Measurements from ENCODE around the gene FOXA3. TPM values are rescaled to one million over a fixed set of nuclear protein-coding genes. Genes with fewer than 3 reads are reported as not detected.
A peak's percentile ranks its signal among the peaks of the same experiment; 100 is the strongest.

FOXA3 gene
- total RNA-seq, 1 experiment from 2014 or later: 15.3 TPM

- Histone ChIP-seq H3K27me3 (replicated peaks; ENCODE audit: control insufficient read depth, insufficient read depth, low read length) (no peaks in the 10 kb centered on the region), H3K9me3 (no peaks in the 10 kb centered on the region), H3K36me3 (ENCODE audit: control insufficient read depth, insufficient read depth, low read length) (no peaks in the 10 kb centered on the region), H3K4me1 (peaks cover 56% of the 10 kb centered on the region), H3K4me3 (ENCODE audit: low read depth, low read length) (no peak overlapping the region)
- intact Hi-C loops (cut with micrococcal nuclease; ENCODE audit: unreplicated experiment): no loop called here
- H3K27me3 Mint-ChIP-seq (ENCODE audit: insufficient read depth, unreplicated experiment): no peaks in the 10 kb centered on the region
- ChIA-PET POLR2A (interaction anchor here (2.6 kb wide), 1 partner anchor 14 kb away, joined by 6 read pairs; the partner anchor contains the start of gene FOXA3), CTCF (no interaction called here)
- H3K36me3 Mint-ChIP-seq (ENCODE audit: insufficient read depth, unreplicated experiment): peaks cover 16% of the 10 kb centered on the region
- no peak for DNase-seq
- no peaks in the 10 kb centered on the region for H3K9me3 Mint-ChIP-seq (ENCODE audit: unreplicated experiment)
- H3K4me1 Mint-ChIP-seq (ENCODE audit: low read depth, unreplicated experiment): peaks cover 48% of the 10 kb centered on the region
- peak overlapping the region; percentile 15 for H3K27ac Mint-ChIP-seq (ENCODE audit: unreplicated experiment)
- no TSS peak for BruUV-seq (replicated peaks)
- no peak overlapping the region for H3K4me3 Mint-ChIP-seq (ENCODE audit: unreplicated experiment)
- TF ChIP-seq CTCF (IDR thresholded peaks at IDR 0.05; ENCODE audit: insufficient read depth in 1 of 2, low read depth in 1 of 2, low read length in 1 of 2, severe bottlenecking in 1 of 2, unreplicated experiment in 1 of 2): no peak
Observed at GRCh38 chr19:45878043-45878794, 14.1 kb downstream of the FOXA3 start.

- no peak for TF ChIP-seq CTCF (IDR thresholded peaks at IDR 0.05; ENCODE audit: insufficient read depth in 1 of 2, low read depth in 1 of 2, low read length in 1 of 2, severe bottlenecking in 1 of 2, unreplicated experiment in 1 of 2)
- BruUV-seq (replicated peaks): no TSS peak
- no peak for DNase-seq
- Mint-ChIP-seq H3K4me3 (ENCODE audit: unreplicated experiment) (no peak overlapping the region), H3K9me3 (ENCODE audit: unreplicated experiment) (no peaks in the 10 kb centered on the region), H3K4me1 (ENCODE audit: low read depth, unreplicated experiment) (peaks cover 49% of the 10 kb centered on the region), H3K27ac (ENCODE audit: unreplicated experiment) (peak overlapping the region; percentile 15), H3K36me3 (ENCODE audit: insufficient read depth, unreplicated experiment) (peaks cover 21% of the 10 kb centered on the region), H3K27me3 (ENCODE audit: insufficient read depth, unreplicated experiment) (no peaks in the 10 kb centered on the region)
- Histone ChIP-seq H3K9me3 (no peaks in the 10 kb centered on the region), H3K4me3 (ENCODE audit: low read depth, low read length) (no peak overlapping the region), H3K36me3 (ENCODE audit: control insufficient read depth, insufficient read depth, low read length) (no peaks in the 10 kb centered on the region), H3K4me1 (peaks cover 48% of the 10 kb centered on the region), H3K27me3 (replicated peaks; ENCODE audit: control insufficient read depth, insufficient read depth, low read length) (no peaks in the 10 kb centered on the region)
- POLR2A ChIA-PET: interaction anchor here (2.6 kb wide), 1 partner anchor 14 kb away, joined by 6 read pairs; the partner anchor contains the start of gene FOXA3
- intact Hi-C loops (cut with micrococcal nuclease; ENCODE audit: unreplicated experiment): no loop called here
- CTCF ChIA-PET: interaction anchor here (4.3 kb wide), 1 partner anchor 15 kb away, joined by 86 read pairs; the partner anchor contains the start of genes FOXA3 and SYMPK
Observed at GRCh38 chr19:45879055-45879454, 14.9 kb downstream of the FOXA3 start.

GRCh38 chr19:45879971-45880370, 15.8 kb downstream of the FOXA3 start:
- Mint-ChIP-seq H3K9me3 (ENCODE audit: unreplicated experiment) (no peaks in the 10 kb centered on the region), H3K4me1 (ENCODE audit: low read depth, unreplicated experiment) (peaks cover 42% of the 10 kb centered on the region), H3K36me3 (ENCODE audit: insufficient read depth, unreplicated experiment) (peaks cover 21% of the 10 kb centered on the region), H3K4me3 (ENCODE audit: unreplicated experiment) (no peak overlapping the region), H3K27me3 (ENCODE audit: insufficient read depth, unreplicated experiment) (no peaks in the 10 kb centered on the region), H3K27ac (ENCODE audit: unreplicated experiment) (no peak overlapping the region)
- intact Hi-C loops (cut with micrococcal nuclease; ENCODE audit: unreplicated experiment): loop anchor here (5.0 kb wide), 2 partner anchors 108 to 137 kb away; no protein-coding TSS in a partner anchor
- no peak overlapping the region for H3K4me3 ChIP-seq (ENCODE audit: low read depth, low read length)
- peaks cover 44% of the 10 kb centered on the region for H3K4me1 ChIP-seq
- BruUV-seq (replicated peaks): no TSS peak
- H3K27me3 ChIP-seq (replicated peaks; ENCODE audit: control insufficient read depth, insufficient read depth, low read length): no peaks in the 10 kb centered on the region
- H3K9me3 ChIP-seq: no peaks in the 10 kb centered on the region
- H3K36me3 ChIP-seq (ENCODE audit: control insufficient read depth, insufficient read depth, low read length): no peaks in the 10 kb centered on the region
- CTCF ChIA-PET: interaction anchor here (0.7 to 4.3 kb wide), 4 partner anchors 16 to 313 kb away, joined by 3 to 86 read pairs (median 26); partner anchors contain the start of genes FOXA3 and SYMPK
- POLR2A ChIA-PET: interaction anchor here (2.6 kb wide), 1 partner anchor 15 kb away, joined by 6 read pairs; the partner anchor contains the start of gene FOXA3
- no peak for DNase-seq
- no peak for TF ChIP-seq CTCF (IDR thresholded peaks at IDR 0.05; ENCODE audit: insufficient read depth in 1 of 2, low read depth in 1 of 2, low read length in 1 of 2, severe bottlenecking in 1 of 2, unreplicated experiment in 1 of 2)
